Smooth muscle cell (in vitro differentiated cells): Measurements from ENCODE around the gene ILKAP. TPM values are rescaled to one million over a fixed set of nuclear protein-coding genes. Genes with fewer than 3 reads are reported as not detected.
A peak's percentile ranks its signal among the peaks of the same experiment; 100 is the strongest.

Experiments used
- DNase-seq: peaks from one replicate; lab custom pipeline; 2025; ENCODE audit not compliant: unreplicated experiment; lab: John Stamatoyannopoulos, UW
- H2AFZ ChIP-seq: fragments of 200-600 bp; sonication (generic); 2 replicates; pipeline ENCODE4 v1.6.0; 2016; ENCODE audit warnings: antibody characterized with exemption, low read depth, mild to moderate bottlenecking
- H3F3A ChIP-seq: fragments of 200-600 bp; sonication (generic); 2 replicates; pipeline ENCODE4 v1.6.0; 2017; ENCODE audit warnings: antibody characterized with exemption, low read depth
- H3K27ac ChIP-seq: fragments of 200-600 bp; sonication (generic); 2 replicates; pipeline ENCODE4 v1.5.1; 2016; ENCODE audit warnings: low read depth, mild to moderate bottlenecking
- H3K27me3 ChIP-seq: fragments of 200-600 bp; sonication (generic); 2 replicates; pipeline ENCODE4 v1.6.1; 2016; ENCODE audit warnings: low read depth, mild to moderate bottlenecking
- H3K36me3 ChIP-seq: fragments of 200-600 bp; sonication (generic); 2 replicates; pipeline ENCODE4 v1.5.1; 2016; ENCODE audit warnings: low read depth
- H3K4me1 ChIP-seq: fragments of 200-600 bp; sonication (generic); 2 replicates; pipeline ENCODE4 v1.5.1; 2016; ENCODE audit warnings: low read depth
- H3K4me2 ChIP-seq: fragments of 200-600 bp; sonication (generic); 2 replicates; pipeline ENCODE4 v1.6.0; 2016; ENCODE audit warnings: mild to moderate bottlenecking
- H3K4me3 ChIP-seq: fragments of 200-600 bp; sonication (generic); 2 replicates; pipeline ENCODE4 v1.5.1; 2016; ENCODE audit warnings: mild to moderate bottlenecking
- H3K79me2 ChIP-seq: fragments of 200-600 bp; sonication (generic); 2 replicates; pipeline ENCODE4 v1.6.0; 2016; ENCODE audit warnings: low read depth, mild to moderate bottlenecking
- H3K9ac ChIP-seq: fragments of 200-600 bp; sonication (generic); 2 replicates; pipeline ENCODE4 v1.6.0; 2016; ENCODE audit warnings: low read depth
- H3K9me3 ChIP-seq: fragments of 200-600 bp; sonication (generic); replicated peaks from 2 replicates; pipeline ENCODE4 v1.5.1; 2016; ENCODE audit warnings: low read depth
- H4K20me1 ChIP-seq: fragments of 200-600 bp; sonication (generic); 2 replicates; pipeline ENCODE4 v1.6.0; 2016; ENCODE audit warnings: low read depth
- WGBS: methylation state at CpG from one replicate; pipeline ENCODE4 v1.1.7; 2016; ENCODE audit warnings: low lambda C conversion rate; 5-methylcytosine and 5-hydroxymethylcytosine counted together
- polyA plus RNA-seq: library from polyadenylated mRNA; unstranded; fragments of >200 nt; fragmentation: Nextera tagmentation; extraction: Ambion mirVana; gene quantifications from 2 replicates; pipeline ENCODE4 v1.2.1, GENCODE V29; 2016
- total RNA-seq: library from RNA; depleted of rRNA; stranded (reverse); fragments of >200 nt; gene quantifications from 2 replicates; pipeline ENCODE4 v1.2.3, GENCODE V29; 2014
- TF ChIP-seq, protein P1 (sequence below): fragments of 200-600 bp; sonication (generic); IDR thresholded peaks from 2 replicates; pipeline ENCODE4 v1.5.1; 2017; ENCODE audit warnings: borderline replicate concordance, mild to moderate bottlenecking, antibody characterized with exemption; ENCODE audit not compliant: insufficient read depth, poor library complexity, severe bottlenecking

The ILKAP gene
- total and polyA plus RNA-seq, 2 experiments from 2014 or later, result 12.0 to 21.9 TPM

DNA sequence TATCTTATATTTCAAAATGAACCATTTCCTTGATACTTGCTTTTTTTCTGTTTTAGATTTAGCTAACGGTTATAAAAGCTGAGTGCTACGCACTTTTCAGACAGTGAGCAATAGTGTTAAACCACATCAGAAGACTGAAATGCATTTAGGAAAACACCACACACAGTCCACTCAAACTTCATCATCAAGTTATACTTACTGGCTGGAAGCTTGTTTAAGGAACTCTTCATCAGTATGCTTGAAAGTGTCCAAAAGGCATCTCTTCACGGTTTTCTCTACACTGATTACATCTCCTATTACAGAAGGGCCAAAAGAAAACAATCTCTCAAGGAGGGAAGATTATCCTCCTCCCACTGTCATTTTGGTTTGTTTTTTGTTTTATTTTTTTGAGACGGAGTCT is 19.7 kb downstream of the ILKAP start:
- WGBS, result 59% methylated on average over 4 of the region's 4 CpGs
- Histone ChIP-seq H3F3A (no peaks in the 10 kb centered on the region), H3K4me3 (no peak overlapping the region), H3K9me3 (no peaks in the 10 kb centered on the region), H3K27ac (peak overlapping the region; percentile 88), H4K20me1 (peaks cover 7% of the 10 kb centered on the region), H3K4me1 (no peaks in the 10 kb centered on the region), H2AFZ (no peak overlapping the region), H3K9ac (peak overlapping the region; percentile 49), H3K36me3 (peaks cover 31% of the 10 kb centered on the region), H3K4me2 (peak overlapping the region; percentile 12), H3K27me3 (no peaks in the 10 kb centered on the region), H3K79me2 (no peaks in the 10 kb centered on the region)
- TF ChIP-seq, protein P1, sequence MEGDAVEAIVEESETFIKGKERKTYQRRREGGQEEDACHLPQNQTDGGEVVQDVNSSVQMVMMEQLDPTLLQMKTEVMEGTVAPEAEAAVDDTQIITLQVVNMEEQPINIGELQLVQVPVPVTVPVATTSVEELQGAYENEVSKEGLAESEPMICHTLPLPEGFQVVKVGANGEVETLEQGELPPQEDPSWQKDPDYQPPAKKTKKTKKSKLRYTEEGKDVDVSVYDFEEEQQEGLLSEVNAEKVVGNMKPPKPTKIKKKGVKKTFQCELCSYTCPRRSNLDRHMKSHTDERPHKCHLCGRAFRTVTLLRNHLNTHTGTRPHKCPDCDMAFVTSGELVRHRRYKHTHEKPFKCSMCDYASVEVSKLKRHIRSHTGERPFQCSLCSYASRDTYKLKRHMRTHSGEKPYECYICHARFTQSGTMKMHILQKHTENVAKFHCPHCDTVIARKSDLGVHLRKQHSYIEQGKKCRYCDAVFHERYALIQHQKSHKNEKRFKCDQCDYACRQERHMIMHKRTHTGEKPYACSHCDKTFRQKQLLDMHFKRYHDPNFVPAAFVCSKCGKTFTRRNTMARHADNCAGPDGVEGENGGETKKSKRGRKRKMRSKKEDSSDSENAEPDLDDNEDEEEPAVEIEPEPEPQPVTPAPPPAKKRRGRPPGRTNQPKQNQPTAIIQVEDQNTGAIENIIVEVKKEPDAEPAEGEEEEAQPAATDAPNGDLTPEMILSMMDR, result no peak
- no peak for DNase-seq

DNA sequence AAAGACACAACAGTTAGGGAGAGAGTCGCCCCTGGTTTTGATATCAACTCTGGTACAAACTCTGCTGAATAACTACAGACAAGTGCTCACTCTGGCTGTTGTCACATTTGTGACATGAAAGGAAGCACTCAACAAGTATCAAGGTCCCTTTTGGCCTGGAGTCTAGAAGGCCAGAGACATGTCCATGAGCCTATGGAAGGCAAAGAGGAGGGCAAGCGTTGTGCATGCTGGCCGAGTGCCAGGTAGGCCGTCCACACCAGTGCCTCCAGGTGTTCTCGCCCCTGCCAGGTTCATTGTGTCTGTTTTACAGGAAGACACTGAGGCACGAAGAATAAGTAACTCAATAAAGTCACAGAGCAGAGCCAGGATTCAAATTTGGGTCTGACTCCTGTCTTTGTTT is 21.1 kb downstream of the ILKAP start:
- WGBS, result 97% methylated on average over 6 of the region's 6 CpGs
- Histone ChIP-seq H3K9me3 (no peaks in the 10 kb centered on the region), H3K36me3 (peaks cover 35% of the 10 kb centered on the region), H3K4me3 (no peak overlapping the region), H3K27ac (peak overlapping the region; percentile 88), H3K79me2 (no peaks in the 10 kb centered on the region), H3K27me3 (no peaks in the 10 kb centered on the region), H2AFZ (no peak overlapping the region), H4K20me1 (peaks cover 8% of the 10 kb centered on the region), H3K9ac (no peak overlapping the region), H3F3A (no peaks in the 10 kb centered on the region), H3K4me1 (no peaks in the 10 kb centered on the region), H3K4me2 (no peak overlapping the region)
- TF ChIP-seq, protein P1, result no peak
- no peak for DNase-seq

GRCh38 chr2:238180554-238180953 is 22.9 kb downstream of the ILKAP start:
- Histone ChIP-seq H3K4me1 (no peaks in the 10 kb centered on the region), H4K20me1 (peaks cover 8% of the 10 kb centered on the region), H2AFZ (no peak overlapping the region), H3K4me2 (no peak overlapping the region), H3K4me3 (no peak overlapping the region), H3K36me3 (peaks cover 30% of the 10 kb centered on the region), H3K27me3 (no peaks in the 10 kb centered on the region), H3K9ac (no peak overlapping the region), H3K79me2 (no peaks in the 10 kb centered on the region), H3K27ac (no peak overlapping the region), H3K9me3 (no peaks in the 10 kb centered on the region), H3F3A (no peaks in the 10 kb centered on the region)
- TF ChIP-seq, protein P1, result no peak
- DNase-seq, result no peak
- 88% methylated on average over 5 of the region's 5 CpGs for WGBS

- no peaks in the 10 kb centered on the region for H3K9me3 ChIP-seq
- H3F3A ChIP-seq, result no peaks in the 10 kb centered on the region
- no peak overlapping the region for H3K27ac ChIP-seq
- peaks cover 4% of the 10 kb centered on the region for H4K20me1 ChIP-seq
- TF ChIP-seq, protein P1, result no peak
- no peak for DNase-seq
- H3K9ac ChIP-seq, result no peak overlapping the region
- no peak overlapping the region for H3K4me3 ChIP-seq
- H3K27me3 ChIP-seq, result no peaks in the 10 kb centered on the region
- H3K79me2 ChIP-seq, result no peaks in the 10 kb centered on the region
- no peaks in the 10 kb centered on the region for H3K4me1 ChIP-seq
- H3K4me2 ChIP-seq, result no peak overlapping the region
- no peak overlapping the region for H2AFZ ChIP-seq
- peaks cover 22% of the 10 kb centered on the region for H3K36me3 ChIP-seq
Observed at GRCh38 chr2:238176613-238177012, 26.9 kb downstream of the ILKAP start.
